Measurements from ENCODE around the gene FOXP1. TPM values are rescaled to one million over a fixed set of nuclear protein-coding genes. Genes with fewer than 3 reads are reported as not detected.

Gene FOXP1
- total RNA-seq, 1 experiment from 2014 or later: 2.9 TPM

DNA sequence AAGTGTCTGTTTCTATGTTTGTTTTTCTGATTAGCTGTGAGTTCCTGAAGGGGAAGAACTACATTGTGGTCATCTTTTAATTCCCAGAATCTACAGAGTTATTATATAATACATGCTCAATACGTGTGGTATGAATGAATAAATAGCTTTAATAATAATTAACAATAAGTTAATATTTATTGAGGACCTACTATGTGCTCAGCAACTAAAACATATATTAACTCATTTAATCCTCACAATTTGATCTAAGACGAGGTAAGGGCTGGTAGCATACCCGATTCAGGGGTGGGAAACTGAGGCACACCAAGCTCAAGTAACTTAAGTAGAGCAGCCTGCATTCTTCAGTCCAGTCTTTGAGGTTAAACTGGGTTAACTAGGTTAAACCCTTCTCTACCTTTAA, 553.8 kb downstream of the FOXP1 start:
- ChIA-PET POLR2A (no interaction called here), CTCF (no interaction called here)
- Histone ChIP-seq H3K4me3 (ENCODE audit: low read depth in 2 of 2, low read length in 2 of 2) (no peak overlapping the region), H3K9me3 (ENCODE audit: control insufficient read depth, insufficient read depth, low read depth, low read length) (no peaks in the 10 kb centered on the region), H3K36me3 (ENCODE audit: control insufficient read depth, insufficient read depth, low read length) (no peaks in the 10 kb centered on the region), H3K27me3 (ENCODE audit: control insufficient read depth, insufficient read depth, low read length) (no peaks in the 10 kb centered on the region), H3K27ac (ENCODE audit: low read length) (no peak overlapping the region), H3K4me1 (ENCODE audit: control insufficient read depth, insufficient read depth, low read length) (no peaks in the 10 kb centered on the region)
- in situ Hi-C loops (cut with HindIII; ENCODE audit: low pct_unique_long_range_greater_than_20kb, low sequenced_read_pairs) (no loop called here), intact Hi-C loops (cut with micrococcal nuclease; ENCODE audit: unreplicated experiment) (no loop called here)
- ATAC-seq (no peak), DNase-seq (ENCODE audit: low read depth, low spot score) (no peak)
- TF ChIP-seq, protein P1, sequence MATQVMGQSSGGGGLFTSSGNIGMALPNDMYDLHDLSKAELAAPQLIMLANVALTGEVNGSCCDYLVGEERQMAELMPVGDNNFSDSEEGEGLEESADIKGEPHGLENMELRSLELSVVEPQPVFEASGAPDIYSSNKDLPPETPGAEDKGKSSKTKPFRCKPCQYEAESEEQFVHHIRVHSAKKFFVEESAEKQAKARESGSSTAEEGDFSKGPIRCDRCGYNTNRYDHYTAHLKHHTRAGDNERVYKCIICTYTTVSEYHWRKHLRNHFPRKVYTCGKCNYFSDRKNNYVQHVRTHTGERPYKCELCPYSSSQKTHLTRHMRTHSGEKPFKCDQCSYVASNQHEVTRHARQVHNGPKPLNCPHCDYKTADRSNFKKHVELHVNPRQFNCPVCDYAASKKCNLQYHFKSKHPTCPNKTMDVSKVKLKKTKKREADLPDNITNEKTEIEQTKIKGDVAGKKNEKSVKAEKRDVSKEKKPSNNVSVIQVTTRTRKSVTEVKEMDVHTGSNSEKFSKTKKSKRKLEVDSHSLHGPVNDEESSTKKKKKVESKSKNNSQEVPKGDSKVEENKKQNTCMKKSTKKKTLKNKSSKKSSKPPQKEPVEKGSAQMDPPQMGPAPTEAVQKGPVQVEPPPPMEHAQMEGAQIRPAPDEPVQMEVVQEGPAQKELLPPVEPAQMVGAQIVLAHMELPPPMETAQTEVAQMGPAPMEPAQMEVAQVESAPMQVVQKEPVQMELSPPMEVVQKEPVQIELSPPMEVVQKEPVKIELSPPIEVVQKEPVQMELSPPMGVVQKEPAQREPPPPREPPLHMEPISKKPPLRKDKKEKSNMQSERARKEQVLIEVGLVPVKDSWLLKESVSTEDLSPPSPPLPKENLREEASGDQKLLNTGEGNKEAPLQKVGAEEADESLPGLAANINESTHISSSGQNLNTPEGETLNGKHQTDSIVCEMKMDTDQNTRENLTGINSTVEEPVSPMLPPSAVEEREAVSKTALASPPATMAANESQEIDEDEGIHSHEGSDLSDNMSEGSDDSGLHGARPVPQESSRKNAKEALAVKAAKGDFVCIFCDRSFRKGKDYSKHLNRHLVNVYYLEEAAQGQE (IDR thresholded peaks at IDR 0.05; ENCODE audit: insufficient read depth in 1 of 2, low read depth in 2 of 2, low read length in 1 of 2): no peak
- TF ChIP-seq TCF7L2 (IDR thresholded peaks at IDR 0.05; ENCODE audit: low read depth, low read length) (no peak), SIN3A (IDR thresholded peaks at IDR 0.05; ENCODE audit: borderline replicate concordance, insufficient read depth, low read depth, low read length) (no peak)
- no TSS peak for BruUV-seq (replicated peaks)

DNA sequence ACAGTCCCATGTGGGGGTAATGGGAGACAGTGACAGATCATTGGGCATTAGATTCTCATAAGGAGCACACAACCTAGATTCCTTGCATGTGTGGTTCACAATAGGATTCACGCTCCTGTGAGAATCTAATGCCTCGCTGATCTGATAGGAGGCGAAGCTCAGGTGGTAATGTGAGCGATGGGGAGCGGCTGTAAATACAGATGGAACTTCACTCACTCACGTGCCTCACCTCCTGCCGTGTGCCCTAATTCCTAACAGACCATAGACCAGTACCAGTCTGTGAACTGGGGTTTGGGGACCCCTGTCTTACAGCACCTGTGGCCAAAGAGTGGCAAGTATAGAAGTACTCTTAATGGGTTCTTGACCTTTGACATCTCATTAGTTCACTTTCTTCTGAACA, 554.7 kb downstream of the FOXP1 start:
- intact Hi-C loops (cut with micrococcal nuclease; ENCODE audit: unreplicated experiment): no loop called here
- no peaks in the 10 kb centered on the region for H3K9me3 ChIP-seq (ENCODE audit: control insufficient read depth, insufficient read depth, low read depth, low read length)

More for the DNA sequence above, 554.7 kb downstream of the FOXP1 start:
- BruUV-seq (replicated peaks): no TSS peak
- no peak for DNase-seq (ENCODE audit: low read depth, low spot score)
- Histone ChIP-seq H3K27ac (ENCODE audit: low read length) (no peak overlapping the region), H3K4me3 (ENCODE audit: low read depth in 2 of 2, low read length in 2 of 2) (no peak overlapping the region), H3K4me1 (ENCODE audit: control insufficient read depth, insufficient read depth, low read length) (no peaks in the 10 kb centered on the region), H3K27me3 (ENCODE audit: control insufficient read depth, insufficient read depth, low read length) (no peaks in the 10 kb centered on the region), H3K36me3 (ENCODE audit: control insufficient read depth, insufficient read depth, low read length) (no peaks in the 10 kb centered on the region)
- ChIA-PET POLR2A (no interaction called here), CTCF (no interaction called here)
- no peak for ATAC-seq
- in situ Hi-C loops (cut with HindIII; ENCODE audit: low pct_unique_long_range_greater_than_20kb, low sequenced_read_pairs): no loop called here
- TF ChIP-seq, protein P1 (IDR thresholded peaks at IDR 0.05; ENCODE audit: insufficient read depth in 1 of 2, low read depth in 2 of 2, low read length in 1 of 2): no peak
- TF ChIP-seq POLR2AphosphoS5 (IDR thresholded peaks at IDR 0.05; ENCODE audit: low read depth, low read length): no peak
- TF ChIP-seq SIN3A (IDR thresholded peaks at IDR 0.05; ENCODE audit: borderline replicate concordance, insufficient read depth, low read depth, low read length): no peak
- TF ChIP-seq TCF7L2 (IDR thresholded peaks at IDR 0.05; ENCODE audit: low read depth, low read length): no peak
- TF ChIP-seq, protein P2, sequence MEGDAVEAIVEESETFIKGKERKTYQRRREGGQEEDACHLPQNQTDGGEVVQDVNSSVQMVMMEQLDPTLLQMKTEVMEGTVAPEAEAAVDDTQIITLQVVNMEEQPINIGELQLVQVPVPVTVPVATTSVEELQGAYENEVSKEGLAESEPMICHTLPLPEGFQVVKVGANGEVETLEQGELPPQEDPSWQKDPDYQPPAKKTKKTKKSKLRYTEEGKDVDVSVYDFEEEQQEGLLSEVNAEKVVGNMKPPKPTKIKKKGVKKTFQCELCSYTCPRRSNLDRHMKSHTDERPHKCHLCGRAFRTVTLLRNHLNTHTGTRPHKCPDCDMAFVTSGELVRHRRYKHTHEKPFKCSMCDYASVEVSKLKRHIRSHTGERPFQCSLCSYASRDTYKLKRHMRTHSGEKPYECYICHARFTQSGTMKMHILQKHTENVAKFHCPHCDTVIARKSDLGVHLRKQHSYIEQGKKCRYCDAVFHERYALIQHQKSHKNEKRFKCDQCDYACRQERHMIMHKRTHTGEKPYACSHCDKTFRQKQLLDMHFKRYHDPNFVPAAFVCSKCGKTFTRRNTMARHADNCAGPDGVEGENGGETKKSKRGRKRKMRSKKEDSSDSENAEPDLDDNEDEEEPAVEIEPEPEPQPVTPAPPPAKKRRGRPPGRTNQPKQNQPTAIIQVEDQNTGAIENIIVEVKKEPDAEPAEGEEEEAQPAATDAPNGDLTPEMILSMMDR (IDR thresholded peaks at IDR 0.05): no peak

Data from Panc1 (cell line).